ENCODE results near the gene TSPAN9.

- TF ChIP-seq CTCF (IDR thresholded peaks at IDR 0.05) (no peak), POLR2A (IDR thresholded peaks at IDR 0.05) (no peak)
Observed at GRCh38 chr12:3047961-3048360, 29.2 kb upstream of the TSPAN9 start.
